ELR (cell line): ENCODE data around the gene DOCK2.
A peak's percentile ranks its signal among the peaks of the same experiment; 100 is the strongest.
"Not testable (repeated sequence)": the region's sequence is repeated elsewhere in the genome, so short reads cannot be mapped to it uniquely, and the experiment has no call there.

Experiments
- DNase-seq: peaks from one replicate; pipeline ENCODE4 v3.0.0-alpha.2; 2015; ENCODE audit warnings: low read depth

Gene DOCK2

GRCh38 chr5:169817031-169817430 lies 180.0 kb downstream of the DOCK2 start:
- DNase-seq: no peak

- peak; percentile 41 for DNase-seq
These were observed 189.5 kb downstream of the DOCK2 start for GRCh38 chr5:169826618-169827017.

GRCh38 chr5:169827769-169828168 lies 190.7 kb downstream of the DOCK2 start:
- no peak for DNase-seq

- no peak for DNase-seq
These were observed 191.3 kb downstream of the DOCK2 start for GRCh38 chr5:169828385-169828784.

GRCh38 chr5:169831331-169831730 lies 194.3 kb downstream of the DOCK2 start:
- DNase-seq: no peak

- DNase-seq: no peak
These were observed 195.2 kb downstream of the DOCK2 start for GRCh38 chr5:169832304-169832703.

GRCh38 chr5:169832845-169833244 lies 195.8 kb downstream of the DOCK2 start:
- no peak for DNase-seq

GRCh38 chr5:169833681-169834292 lies 196.7 kb downstream of the DOCK2 start:
- not testable (repeated sequence) for DNase-seq

GRCh38 chr5:169834540-169834939 lies 197.5 kb downstream of the DOCK2 start:
- not testable (repeated sequence) for DNase-seq

GRCh38 chr5:169836835-169837536 lies 199.9 kb downstream of the DOCK2 start:
- DNase-seq: no peak

- DNase-seq: no peak
These were observed 200.6 kb downstream of the DOCK2 start for GRCh38 chr5:169837686-169838085.

GRCh38 chr5:169838688-169839087 lies 201.6 kb downstream of the DOCK2 start:
- no peak for DNase-seq

GRCh38 chr5:169840405-169840804 lies 203.3 kb downstream of the DOCK2 start:
- DNase-seq: no peak

GRCh38 chr5:169842699-169843098 lies 205.6 kb downstream of the DOCK2 start:
- DNase-seq: no peak

GRCh38 chr5:169847519-169847918 lies 210.4 kb downstream of the DOCK2 start:
- DNase-seq: no peak

- no peak for DNase-seq
These were observed 211.2 kb downstream of the DOCK2 start for GRCh38 chr5:169848271-169848670.

GRCh38 chr5:169848792-169849191 lies 211.7 kb downstream of the DOCK2 start:
- DNase-seq: no peak

GRCh38 chr5:169850409-169850808 lies 213.3 kb downstream of the DOCK2 start:
- no peak for DNase-seq

- no peak for DNase-seq
These were observed 214.3 kb downstream of the DOCK2 start for GRCh38 chr5:169851321-169851850.

- peak; percentile 90 for DNase-seq
These were observed 219.5 kb downstream of the DOCK2 start for GRCh38 chr5:169856571-169856970.

- DNase-seq: no peak
These were observed 223.5 kb downstream of the DOCK2 start for GRCh38 chr5:169860585-169860984.

- no peak for DNase-seq
These were observed 224.4 kb downstream of the DOCK2 start for GRCh38 chr5:169861433-169861832.

GRCh38 chr5:169861934-169862333 lies 224.9 kb downstream of the DOCK2 start:
- DNase-seq: peak; percentile 80

GRCh38 chr5:169862391-169862811 lies 225.3 kb downstream of the DOCK2 start:
- no peak for DNase-seq
